ENCODE results near the gene MYH11.

DNA sequence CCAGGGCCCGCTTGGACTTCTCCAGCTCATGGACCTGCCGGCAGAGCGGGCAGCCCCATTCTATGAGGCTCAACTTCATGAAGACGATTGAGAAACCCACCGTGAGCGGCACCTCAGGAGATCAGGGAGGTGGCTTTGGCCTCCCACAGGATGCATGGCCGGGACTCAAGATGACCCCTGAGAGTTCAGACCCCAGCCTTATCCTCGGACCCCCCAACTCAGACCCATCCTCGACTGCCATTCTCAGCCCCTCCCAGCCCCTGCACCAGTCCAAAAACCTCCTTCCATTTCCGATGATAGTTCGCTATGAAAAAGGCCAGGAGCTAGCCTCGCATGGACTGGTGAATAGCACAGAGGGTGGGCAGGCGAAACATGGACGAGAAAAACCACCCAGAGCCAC, 135.8 kb downstream of the MYH11 start:
- no peak for TF ChIP-seq CTCF (conservative IDR thresholded peaks at IDR 0.05; ENCODE audit: low read depth, low read length)
- TF ChIP-seq EZH2 (IDR thresholded peaks at IDR 0.05; ENCODE audit: borderline replicate concordance, low read depth, low read length, poor library complexity, severe bottlenecking) = no peak

Data from A673 (cell line).